Type B pancreatic cell (in vitro differentiated cells): ENCODE results near the gene PBXIP1. TPM values are rescaled to one million over a fixed set of nuclear protein-coding genes. Genes with fewer than 3 reads are reported as not detected.
A peak's percentile ranks its signal among the peaks of the same experiment; 100 is the strongest.
"Not testable (repeated sequence)": the region's sequence is repeated elsewhere in the genome, so short reads cannot be mapped to it uniquely, and the experiment has no call there.

ENCODE experiments used
- DNase-seq: peaks from one replicate; pipeline ENCODE4 v3.0.0; 2021; ENCODE audit warnings: mixed read lengths; ENCODE audit not compliant: unreplicated experiment; ENCODE audit errors: extremely low spot score
- H3K27ac Mint-ChIP-seq: 2 replicates; pipeline ENCODE4 v1.8.0; 2021; ENCODE audit warnings: mild to moderate bottlenecking, mixed read lengths
- H3K27me3 Mint-ChIP-seq: 2 replicates; pipeline ENCODE4 v1.8.0; 2021; ENCODE audit warnings: mixed read lengths
- H3K36me3 Mint-ChIP-seq: 2 replicates; pipeline ENCODE4 v1.8.0; 2021; ENCODE audit warnings: mixed read lengths
- H3K4me1 Mint-ChIP-seq: one replicate; pipeline ENCODE4 v1.8.0; 2021; ENCODE audit warnings: mixed read lengths; ENCODE audit not compliant: unreplicated experiment
- H3K4me3 Mint-ChIP-seq: 2 replicates; pipeline ENCODE4 v1.8.0; 2021; ENCODE audit warnings: mild to moderate bottlenecking, mixed read lengths
- H3K9me3 Mint-ChIP-seq: 2 replicates; pipeline ENCODE4 v1.8.0; 2021; ENCODE audit warnings: mixed read lengths
- total RNA-seq: library from RNA; stranded (reverse); gene quantifications from 2 replicates; pipeline ENCODE4 v1.2.1, GENCODE V29; 2021; ENCODE audit warnings: low replicate concordance
- TF ChIP-seq, protein P1 (sequence below): fragments of 200-600 bp; sonication (generic); conservative IDR thresholded peaks from 2 replicates; pipeline ENCODE4 v1.5.0; 2021; ENCODE audit warnings: antibody characterized with exemption, mild to moderate bottlenecking

PBXIP1 gene
- total RNA-seq, 1 donor from 2014 or later: 57.3 TPM

- H3K4me1 Mint-ChIP-seq: peaks cover under 1% of the 10 kb centered on the region
- no peak overlapping the region for H3K27ac Mint-ChIP-seq
- TF ChIP-seq, protein P1, sequence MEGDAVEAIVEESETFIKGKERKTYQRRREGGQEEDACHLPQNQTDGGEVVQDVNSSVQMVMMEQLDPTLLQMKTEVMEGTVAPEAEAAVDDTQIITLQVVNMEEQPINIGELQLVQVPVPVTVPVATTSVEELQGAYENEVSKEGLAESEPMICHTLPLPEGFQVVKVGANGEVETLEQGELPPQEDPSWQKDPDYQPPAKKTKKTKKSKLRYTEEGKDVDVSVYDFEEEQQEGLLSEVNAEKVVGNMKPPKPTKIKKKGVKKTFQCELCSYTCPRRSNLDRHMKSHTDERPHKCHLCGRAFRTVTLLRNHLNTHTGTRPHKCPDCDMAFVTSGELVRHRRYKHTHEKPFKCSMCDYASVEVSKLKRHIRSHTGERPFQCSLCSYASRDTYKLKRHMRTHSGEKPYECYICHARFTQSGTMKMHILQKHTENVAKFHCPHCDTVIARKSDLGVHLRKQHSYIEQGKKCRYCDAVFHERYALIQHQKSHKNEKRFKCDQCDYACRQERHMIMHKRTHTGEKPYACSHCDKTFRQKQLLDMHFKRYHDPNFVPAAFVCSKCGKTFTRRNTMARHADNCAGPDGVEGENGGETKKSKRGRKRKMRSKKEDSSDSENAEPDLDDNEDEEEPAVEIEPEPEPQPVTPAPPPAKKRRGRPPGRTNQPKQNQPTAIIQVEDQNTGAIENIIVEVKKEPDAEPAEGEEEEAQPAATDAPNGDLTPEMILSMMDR: no peak
Observed at GRCh38 chr1:154983776-154984466, 28.0 kb upstream of the PBXIP1 start.

DNA sequence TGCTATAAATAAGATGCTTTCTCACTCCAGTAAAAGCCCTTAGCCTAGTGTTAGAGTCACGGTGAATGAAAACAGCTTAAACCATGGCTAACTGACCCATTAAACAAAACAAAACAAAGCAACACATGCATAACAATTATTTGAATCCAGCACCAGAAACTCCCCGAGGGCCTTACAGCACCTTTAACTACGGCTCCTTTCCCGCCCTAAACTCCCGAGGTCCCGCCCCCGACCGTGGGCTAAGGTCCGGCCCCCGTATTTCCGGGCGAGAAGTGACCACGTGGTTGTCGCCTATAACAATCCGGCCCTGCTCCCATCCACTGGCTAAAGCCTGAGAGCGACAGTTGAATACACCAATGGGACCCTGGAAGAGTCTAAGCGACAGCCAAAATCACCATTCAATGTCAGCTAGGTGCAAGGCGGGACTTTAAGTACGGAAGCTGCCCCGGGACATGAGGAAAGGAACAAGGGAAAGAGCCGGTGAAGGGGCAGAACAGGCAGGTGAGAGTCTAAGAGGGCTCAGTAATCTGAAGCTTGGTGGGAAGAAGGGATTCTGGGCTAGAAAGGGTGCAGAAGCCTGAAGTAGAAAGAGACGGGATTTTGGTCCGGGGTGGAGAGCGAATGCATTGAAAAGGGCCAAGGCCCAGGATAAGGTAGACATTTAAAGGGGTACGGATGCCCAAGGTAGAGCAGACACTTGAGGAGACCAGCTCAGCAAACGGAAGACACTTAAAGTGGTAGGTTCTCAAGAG is 27.2 kb upstream of the PBXIP1 start, which contains the start of gene FLAD1:
FLAD1 (plus strand) TSS at position 448 of the 752 bp plus-strand sequence. CDS start 351 bp downstream, outside the sequence.
- Mint-ChIP-seq H3K36me3 (peaks cover 4% of the 10 kb centered on the region), H3K4me3 (no peak within 1 kb of the TSS), H3K27me3 (no peaks in the 10 kb centered on the region), H3K4me1 (no peaks in the 10 kb centered on the region), H3K27ac (no peak within 1 kb of the TSS), H3K9me3 (no peaks in the 10 kb centered on the region)
- peak; percentile 94 for DNase-seq
- TF ChIP-seq, protein P1: no peak

More at GRCh38 chr1:154983776-154984466, 28.0 kb upstream of the PBXIP1 start:
- Mint-ChIP-seq H3K9me3 (no peaks in the 10 kb centered on the region), H3K27me3 (no peaks in the 10 kb centered on the region), H3K36me3 (peaks cover 5% of the 10 kb centered on the region), H3K4me3 (no peak overlapping the region)
- DNase-seq: no peak

DNA sequence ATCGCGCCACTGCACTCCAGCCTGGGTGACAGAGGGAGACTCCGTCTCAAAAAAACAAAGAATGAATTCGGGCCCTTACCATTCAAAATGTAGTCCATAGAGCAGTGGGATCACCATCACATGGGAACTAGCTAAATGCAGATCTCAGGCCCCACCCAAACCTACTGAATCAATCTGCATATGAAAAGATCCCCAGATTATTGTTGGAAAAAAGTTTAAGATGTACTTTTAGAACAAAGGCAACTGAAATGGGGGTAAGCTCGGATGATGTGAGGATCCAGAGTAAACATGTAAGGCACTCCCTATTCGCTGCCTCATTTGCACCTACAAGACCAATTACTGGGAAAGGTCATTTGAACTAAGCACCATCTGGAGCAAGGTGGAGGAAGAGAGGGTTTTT is 26.4 kb upstream of the PBXIP1 start:
- TF ChIP-seq, protein P1: no peak
- Mint-ChIP-seq H3K4me3 (no peak overlapping the region), H3K36me3 (peaks cover 4% of the 10 kb centered on the region), H3K4me1 (no peaks in the 10 kb centered on the region), H3K9me3 (no peaks in the 10 kb centered on the region), H3K27ac (no peak overlapping the region), H3K27me3 (no peaks in the 10 kb centered on the region)
- DNase-seq: no peak

DNA sequence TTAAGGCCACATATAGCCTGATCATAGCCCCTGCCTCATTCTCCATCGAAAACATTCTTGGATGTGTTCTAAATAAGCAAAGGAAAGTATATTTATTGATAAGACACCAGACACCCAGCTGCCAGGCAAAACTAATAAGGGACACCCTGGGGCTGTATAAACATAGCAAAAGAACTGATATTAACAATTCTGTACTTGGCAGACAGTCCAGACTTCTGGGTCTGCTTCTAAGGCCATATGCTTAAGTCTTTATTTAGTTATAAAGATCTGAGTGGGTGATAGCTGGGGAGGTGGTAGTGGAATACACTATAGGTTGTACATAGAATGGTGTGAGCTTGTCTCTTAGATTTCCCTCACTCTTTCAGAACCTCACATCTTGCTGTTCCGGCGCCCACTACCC is 22.5 kb upstream of the PBXIP1 start:
- peaks cover 7% of the 10 kb centered on the region for H3K4me1 Mint-ChIP-seq
- DNase-seq: no peak
- TF ChIP-seq, protein P1: no peak
- no peaks in the 10 kb centered on the region for H3K9me3 Mint-ChIP-seq
- H3K4me3 Mint-ChIP-seq: no peak overlapping the region
- no peak overlapping the region for H3K27ac Mint-ChIP-seq
- H3K27me3 Mint-ChIP-seq: no peaks in the 10 kb centered on the region
- H3K36me3 Mint-ChIP-seq: peaks cover 4% of the 10 kb centered on the region

- Mint-ChIP-seq H3K27ac (peak overlapping the region; percentile 54), H3K4me3 (peak overlapping the region; percentile 45)
- not testable (repeated sequence) for DNase-seq, H3K4me1 Mint-ChIP-seq, H3K27me3 Mint-ChIP-seq, H3K9me3 Mint-ChIP-seq, H3K36me3 Mint-ChIP-seq
Observed at GRCh38 chr1:154977762-154978161, 21.9 kb upstream of the PBXIP1 start.
